Liver (tissue), 3 donors: Measurements from ENCODE around the gene HBA1.

ENCODE experiments used
- ATF3 ChIP-seq: IDR thresholded peaks from 2 replicates; pipeline ENCODE4 v1.6.1; 2016; ENCODE audit warnings: antibody characterized with exemption
- CTCF ChIP-seq: fragments of 150-350 bp; IDR thresholded peaks from 2 replicates; pipeline ENCODE4 v1.5.1; 2017; ENCODE audit warnings: improper control_type of control experiment, low read depth, low read length; ENCODE audit not compliant: missing input control
- SP1 ChIP-seq: IDR thresholded peaks from 2 replicates; pipeline ENCODE4 v1.6.1; 2018; ENCODE audit warnings: antibody characterized with exemption, mild to moderate bottlenecking
- donor health status: healthy.
- donor health status: healthy.

- TF ChIP-seq ATF3: no peak
- no peak for TF ChIP-seq SP1
- TF ChIP-seq CTCF: no peak
These were observed 43.5 kb downstream of the HBA1 start for GRCh38 chr16:220021-220420.
